ENCODE data around the gene ARHGAP6.

DNA sequence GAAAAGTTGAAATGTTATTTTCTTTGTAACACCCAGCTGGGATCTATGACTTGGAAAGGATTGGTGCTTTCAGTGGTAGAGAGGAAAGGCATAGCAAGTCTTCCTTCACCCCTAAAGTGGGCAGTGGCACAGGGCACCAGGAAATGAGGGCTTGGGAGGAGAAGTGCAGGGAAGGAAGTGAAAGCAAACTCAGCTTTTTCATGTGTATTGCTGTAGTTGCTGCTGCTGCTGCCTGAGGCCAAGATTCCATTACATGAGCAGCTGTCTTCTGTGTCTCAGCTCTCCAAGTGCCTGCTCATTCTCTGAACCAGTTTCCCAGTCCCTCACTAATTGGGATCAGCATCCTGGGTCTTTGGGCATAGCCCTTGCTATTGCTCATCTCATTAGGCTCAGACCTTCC is 552.0 kb downstream of the ARHGAP6 start:
- TF ChIP-seq, protein P1, sequence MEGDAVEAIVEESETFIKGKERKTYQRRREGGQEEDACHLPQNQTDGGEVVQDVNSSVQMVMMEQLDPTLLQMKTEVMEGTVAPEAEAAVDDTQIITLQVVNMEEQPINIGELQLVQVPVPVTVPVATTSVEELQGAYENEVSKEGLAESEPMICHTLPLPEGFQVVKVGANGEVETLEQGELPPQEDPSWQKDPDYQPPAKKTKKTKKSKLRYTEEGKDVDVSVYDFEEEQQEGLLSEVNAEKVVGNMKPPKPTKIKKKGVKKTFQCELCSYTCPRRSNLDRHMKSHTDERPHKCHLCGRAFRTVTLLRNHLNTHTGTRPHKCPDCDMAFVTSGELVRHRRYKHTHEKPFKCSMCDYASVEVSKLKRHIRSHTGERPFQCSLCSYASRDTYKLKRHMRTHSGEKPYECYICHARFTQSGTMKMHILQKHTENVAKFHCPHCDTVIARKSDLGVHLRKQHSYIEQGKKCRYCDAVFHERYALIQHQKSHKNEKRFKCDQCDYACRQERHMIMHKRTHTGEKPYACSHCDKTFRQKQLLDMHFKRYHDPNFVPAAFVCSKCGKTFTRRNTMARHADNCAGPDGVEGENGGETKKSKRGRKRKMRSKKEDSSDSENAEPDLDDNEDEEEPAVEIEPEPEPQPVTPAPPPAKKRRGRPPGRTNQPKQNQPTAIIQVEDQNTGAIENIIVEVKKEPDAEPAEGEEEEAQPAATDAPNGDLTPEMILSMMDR (IDR thresholded peaks at IDR 0.05) = no peak
- no peak for TF ChIP-seq POLR2A (IDR thresholded peaks at IDR 0.05)
- TF ChIP-seq POLR2AphosphoS5 (IDR thresholded peaks at IDR 0.05) = no peak
- TF ChIP-seq EP300 (IDR thresholded peaks at IDR 0.05) = no peak

Data from upper lobe of left lung (tissue), 4 donors.